GM21723 (cell line): ENCODE results near the gene SELENOK.
A peak's percentile ranks its signal among the peaks of the same experiment; 100 is the strongest.

ENCODE experiments used
- ATAC-seq: cut with Tn5 transposase; IDR thresholded peaks from one replicate; pipeline ENCODE4 v1.9.1; 2021; ENCODE audit warnings: mild to moderate bottlenecking, moderate library complexity; ENCODE audit not compliant: unreplicated experiment

The SELENOK gene

DNA sequence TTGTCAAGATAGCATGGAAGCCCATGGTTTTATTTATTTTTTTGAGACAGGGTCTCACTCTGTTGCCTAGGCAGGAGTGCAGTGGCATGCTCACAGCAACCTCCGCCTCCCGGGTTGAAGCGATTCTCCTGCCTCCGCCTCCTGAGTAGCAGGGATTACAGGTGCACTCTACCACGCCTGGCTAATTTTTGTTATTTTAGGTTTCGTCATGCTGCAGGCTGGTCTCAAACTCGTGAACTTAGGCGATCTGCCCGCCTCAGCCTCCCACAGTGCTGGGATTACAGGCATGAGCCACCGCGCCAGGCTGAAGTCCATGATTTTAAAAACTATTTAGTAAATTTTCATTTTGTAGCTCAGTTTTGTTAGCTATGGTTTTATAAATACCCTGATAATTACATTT lies 7.0 kb downstream of the SELENOK start:
- ATAC-seq = no peak

DNA sequence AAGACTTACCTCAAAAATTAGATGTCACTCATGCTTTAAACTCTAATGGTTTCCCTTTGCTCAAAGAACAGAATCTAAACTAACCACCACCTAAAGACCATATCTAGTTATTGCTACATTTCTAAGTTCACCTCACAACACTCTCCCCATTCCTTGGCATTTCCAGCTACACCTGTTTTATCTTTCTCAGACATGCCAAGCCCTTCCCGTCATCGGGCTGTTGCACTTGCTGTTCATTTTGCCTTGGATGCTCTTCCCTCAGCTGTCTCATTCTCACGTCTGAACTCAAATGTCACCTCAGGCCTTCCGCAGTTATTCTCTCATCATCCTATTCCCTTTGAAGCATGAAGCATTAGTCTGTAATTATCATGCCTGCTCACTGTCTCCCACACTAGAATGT lies 8.7 kb downstream of the SELENOK start:
- ATAC-seq = no peak

DNA sequence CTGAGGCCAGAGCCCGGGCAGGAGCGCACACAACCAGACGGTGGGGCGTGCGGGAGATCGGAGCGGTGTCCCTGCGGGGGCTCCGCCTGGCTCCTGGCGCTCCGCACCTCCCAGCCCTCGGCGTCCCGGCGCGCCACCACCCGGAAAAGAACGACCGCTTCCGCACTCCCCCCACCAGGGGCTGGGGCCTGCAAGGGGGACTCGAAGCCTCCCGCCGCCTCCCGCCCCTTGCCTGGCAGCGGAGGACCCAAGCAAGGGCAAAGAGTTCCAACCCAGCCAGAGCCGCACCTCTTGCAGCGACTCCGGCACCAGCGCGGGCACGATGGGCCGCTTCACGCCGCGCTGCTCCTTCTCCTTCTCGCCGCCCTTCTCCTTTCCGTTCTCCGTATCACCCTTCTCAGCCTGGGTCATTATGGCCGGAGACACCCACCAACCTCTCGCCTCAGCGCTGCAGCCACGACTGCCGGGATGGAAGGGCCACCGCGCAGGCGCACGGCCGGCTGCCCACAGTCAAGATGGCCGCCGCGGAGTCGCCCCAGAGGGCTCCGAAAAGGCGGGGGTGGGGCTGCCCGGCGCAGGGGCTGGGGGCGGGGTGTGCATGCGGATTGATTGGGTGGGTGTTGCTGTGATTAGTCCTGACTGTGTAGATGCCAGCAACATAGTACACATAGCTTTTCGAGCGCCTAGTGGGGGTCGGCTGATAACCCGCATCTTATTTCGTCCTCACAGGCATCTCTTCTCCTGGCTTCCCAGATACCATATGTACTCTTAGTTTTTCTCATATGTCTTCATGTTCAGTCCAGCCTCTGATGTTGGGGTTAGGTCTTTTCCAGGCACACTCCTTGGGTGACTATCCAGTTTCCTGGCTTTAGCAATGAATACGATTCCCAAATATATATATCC lies 9.7 kb downstream of the SELENOK start, which contains the start of gene ACTR8:
Gene ACTR8 (minus strand): TSS at position 462 of the 903 bp plus-strand sequence. CDS start 51 bp downstream, at position 411.
- ATAC-seq = peak; percentile 89

DNA sequence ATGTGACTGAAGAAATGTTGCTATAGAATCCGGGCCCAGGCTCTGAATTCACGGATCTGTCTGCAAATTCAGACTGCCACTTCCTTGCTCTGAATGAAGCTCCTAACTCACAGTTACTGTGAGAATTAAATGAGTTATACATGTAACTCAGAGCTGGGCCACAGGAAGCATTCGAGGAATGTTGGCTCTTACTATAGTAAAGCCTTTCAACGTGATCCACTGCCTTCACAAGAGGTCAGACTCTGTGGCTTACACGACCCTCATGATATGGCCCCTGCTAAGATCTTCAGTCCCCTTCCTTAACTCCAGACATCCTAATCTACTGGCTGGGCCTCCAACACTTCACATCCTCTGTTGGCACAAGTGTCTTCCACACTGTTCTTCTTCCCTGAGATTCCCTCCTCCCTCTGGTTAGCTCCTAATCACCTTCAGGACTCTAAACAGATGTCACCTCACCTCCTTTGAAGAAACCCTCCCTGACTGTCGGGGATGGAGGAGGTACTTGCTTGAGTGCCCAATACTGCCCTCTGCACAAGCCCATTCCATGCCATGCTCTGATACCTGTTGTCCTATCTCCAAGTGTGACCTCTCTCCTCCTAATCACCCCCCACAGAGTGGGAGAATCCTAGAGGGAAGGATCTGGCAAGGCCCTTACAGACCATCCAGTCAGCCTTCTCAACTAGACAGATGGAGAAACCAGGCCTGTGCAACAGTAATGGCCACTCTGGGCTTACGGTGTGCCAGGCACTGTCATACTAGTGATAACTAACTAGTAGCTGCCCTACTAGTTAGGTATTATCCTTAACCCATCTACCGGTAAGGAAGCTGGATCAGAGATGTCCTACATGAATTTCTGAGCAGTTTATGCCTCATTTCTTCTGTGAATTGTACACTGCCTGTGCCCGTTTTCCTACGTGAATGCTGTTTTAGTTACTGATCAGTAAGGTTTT lies 11.0 kb downstream of the SELENOK start:
- ATAC-seq = no peak

DNA sequence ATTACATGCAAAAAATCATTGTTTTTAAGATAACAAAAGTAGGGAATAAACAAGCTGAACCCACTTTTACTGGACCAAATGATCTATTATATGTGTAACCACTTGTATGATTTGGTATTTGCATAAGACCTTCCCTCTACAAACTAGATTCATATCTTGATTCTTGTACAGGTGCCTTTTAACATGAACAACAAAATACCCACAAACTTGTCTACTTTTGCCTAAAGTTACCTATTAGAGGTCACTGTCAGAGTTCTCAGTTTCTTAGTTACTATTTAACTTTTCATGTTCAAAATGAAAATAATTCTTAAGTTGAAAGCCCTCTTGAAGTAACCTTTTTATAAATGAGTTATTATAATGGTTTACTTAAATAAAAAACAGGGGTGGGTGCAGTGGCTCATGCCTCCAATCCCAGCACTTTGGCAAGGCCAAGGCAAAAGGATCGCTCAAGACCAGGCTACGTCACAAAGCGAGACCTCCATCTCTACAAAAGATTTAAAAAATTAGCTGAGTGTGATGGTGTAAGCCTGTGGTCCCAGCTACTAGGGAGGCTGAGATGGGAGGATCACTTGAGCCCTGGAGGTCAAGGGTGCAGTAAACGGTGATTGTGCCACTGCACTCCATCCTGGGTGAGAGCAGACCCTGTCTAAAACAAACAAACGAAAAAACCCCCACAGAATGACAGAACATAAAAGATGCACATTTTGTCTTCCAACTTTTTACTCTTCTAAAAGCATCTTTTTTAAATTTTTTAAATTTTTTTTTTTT lies 25.7 kb downstream of the SELENOK start:
- ATAC-seq = no peak

DNA sequence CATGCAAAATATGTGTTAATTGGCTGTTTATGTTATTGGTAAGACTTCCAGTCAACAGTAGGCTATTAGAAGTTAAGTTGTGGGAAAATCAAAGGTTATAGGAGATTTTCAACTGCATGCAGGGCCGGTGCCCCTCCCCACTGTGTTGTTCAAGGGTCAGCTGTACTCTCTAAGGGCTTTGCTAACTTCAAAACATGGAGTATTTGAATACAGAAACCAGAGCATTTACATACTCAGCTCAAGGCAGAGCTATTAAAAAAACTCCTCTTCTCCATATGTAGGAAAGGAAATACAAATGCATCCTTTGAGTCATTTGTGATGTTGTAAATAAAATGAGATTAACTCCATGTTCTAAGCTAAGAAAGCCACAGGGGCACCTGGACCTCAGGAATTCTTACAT lies 28.5 kb downstream of the SELENOK start:
- no peak for ATAC-seq

DNA sequence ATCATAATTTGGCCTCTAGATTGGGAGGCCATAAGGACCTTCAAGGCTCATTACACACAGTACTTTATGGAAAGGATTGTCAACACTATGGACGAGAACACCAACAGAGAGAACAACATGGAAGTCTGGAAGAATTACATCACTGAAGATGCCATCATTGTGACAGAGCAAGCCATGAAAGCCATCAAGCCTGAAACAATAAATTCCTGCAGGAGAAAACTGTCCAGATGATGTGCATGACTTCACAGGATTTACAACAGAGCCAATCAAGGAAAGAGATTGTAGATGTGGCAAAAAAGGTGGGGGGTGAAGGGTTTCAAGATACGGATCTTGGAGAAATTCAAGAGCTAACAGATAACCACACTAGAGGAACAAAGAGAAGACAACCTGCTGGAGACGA lies 29.4 kb downstream of the SELENOK start:
- ATAC-seq = no peak

DNA sequence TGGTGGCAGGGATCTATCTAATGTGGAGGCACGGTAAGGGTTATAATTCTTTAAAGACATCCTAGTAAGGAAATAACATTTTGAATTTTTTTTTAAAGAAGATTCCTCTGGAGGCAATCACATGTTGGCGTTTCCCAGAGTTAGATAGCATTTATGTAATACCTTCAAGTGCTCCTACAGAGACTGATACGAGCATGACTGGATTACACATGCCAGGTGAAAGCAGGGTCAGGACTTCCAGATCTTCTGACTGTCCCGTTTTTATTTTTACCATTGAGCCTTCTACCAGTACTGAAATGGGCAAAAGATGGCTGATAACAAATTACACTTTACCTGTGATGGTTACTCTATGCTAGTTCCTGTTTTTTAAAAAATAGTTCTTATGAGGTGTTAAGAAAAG lies 31.5 kb downstream of the SELENOK start:
- no peak for ATAC-seq

DNA sequence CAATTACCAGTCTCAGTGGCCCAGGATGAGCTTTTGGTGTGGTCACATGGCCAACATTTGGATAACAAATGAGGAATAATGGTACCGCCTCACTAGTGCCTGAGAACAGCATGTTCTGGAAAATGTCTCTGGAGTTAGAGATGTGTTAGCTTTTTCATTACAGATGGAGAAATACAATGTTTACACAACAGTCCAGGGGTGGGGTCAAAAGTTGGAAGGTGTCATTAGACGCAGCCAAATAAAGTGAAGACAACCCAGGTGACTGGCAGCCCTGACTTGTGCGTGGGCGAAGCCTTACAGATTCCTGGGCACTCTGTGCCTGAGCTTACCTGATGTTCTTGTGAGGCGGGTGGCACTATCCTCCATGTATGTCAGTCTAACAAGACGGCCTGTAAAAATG lies 32.5 kb downstream of the SELENOK start:
- ATAC-seq = no peak

DNA sequence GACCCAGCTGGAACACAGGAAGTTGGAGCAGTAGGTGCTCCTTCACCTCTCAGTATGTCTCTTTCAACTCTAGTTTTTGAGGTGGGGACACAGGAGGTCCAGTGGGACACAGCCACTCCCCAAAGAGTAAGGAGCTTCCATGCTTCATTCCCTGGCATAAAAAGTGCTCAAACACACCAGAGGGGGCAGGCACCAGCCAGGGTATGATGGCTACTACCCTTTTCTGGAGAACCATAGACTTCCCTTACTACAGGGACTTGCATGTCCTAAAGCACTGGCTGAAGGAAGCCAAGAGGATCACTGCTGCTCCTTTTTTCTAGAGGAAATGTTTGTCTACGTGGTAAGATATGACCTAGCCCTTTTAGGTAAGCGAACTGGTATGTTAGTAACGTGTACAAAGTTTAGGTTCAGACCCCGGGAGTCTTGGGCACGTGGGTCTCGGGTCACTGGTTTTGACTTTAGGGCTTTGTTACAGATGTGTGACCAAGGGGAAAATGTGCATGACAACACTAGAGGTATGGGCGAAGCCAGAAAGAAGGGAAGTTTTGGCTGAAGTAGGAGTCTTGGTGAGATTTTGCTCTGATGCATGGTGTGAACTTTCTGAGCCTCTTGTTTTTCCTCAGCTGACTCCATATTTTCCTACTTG lies 33.4 kb downstream of the SELENOK start:
- ATAC-seq = no peak

DNA sequence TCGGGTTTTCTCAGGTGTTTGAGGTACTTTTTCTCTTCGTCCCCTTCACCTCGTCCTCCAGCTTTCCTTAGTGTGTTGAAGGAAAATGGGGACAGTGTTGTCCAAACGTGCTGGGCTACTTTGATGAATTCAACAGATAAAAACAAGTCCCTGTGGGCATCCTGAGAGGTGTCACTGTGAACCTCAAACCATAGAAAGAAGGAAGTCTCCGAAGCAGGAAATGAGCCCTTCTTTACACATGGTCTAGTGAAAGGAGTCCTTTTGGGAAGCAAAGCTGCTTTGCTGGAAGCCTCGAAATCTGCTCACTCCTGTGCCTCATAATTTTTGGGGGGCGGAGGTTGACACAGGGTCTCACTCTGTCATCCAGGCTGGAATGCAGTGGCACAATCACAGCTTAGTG lies 34.7 kb downstream of the SELENOK start:
- ATAC-seq = no peak

DNA sequence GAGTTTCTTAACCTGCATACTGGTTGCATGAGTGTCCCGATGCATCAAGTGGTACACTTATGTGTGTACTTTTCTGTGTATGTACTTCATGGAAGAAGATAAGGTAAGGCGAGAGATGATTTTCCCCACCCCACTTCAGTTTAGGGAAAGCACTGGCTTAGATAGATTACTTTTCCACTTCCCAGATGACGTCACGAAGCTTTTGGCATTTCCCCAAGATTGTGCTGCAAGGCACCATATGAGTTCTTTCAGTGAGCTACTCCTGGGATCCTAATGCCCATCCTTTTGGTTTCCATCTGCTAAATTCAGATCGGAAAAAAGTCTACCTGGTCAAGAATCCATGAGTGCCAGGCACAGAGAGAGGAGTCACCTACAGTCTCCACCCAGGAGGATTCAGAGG lies 40.8 kb downstream of the SELENOK start:
- no peak for ATAC-seq

DNA sequence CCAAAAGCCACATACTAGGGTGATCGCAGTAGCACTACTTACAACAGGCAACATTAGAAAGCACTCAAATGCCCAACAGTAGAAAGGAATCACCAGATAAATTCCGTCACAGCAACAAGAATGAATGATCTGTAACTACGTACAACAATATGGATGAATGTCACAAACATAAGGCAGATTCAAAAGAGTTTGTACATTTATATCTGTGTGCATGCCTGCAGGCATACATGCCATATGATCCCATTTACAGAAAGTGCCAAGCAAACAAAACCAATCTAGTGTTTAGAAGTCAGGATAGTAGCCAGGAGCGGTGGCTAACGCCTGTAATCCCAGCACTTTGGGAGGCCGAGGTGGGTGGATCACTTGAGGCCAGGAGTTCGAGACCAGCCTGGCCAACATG lies 41.7 kb downstream of the SELENOK start:
- ATAC-seq = no peak

DNA sequence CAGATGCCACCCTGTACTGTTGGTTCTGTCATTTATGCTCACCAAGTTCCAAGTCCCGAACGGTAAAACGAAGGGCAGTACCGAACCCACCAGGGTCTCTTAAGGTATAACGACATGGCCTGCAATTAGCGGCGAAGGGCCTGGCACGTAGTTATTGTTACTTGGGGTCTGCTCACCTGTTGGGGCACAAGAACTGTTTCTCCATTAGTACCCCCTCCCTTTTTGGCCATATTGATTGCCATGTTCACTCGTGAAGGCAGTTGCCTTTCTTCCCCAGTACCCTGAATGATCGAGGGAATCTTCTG lies 44.9 kb downstream of the SELENOK start:
- no peak for ATAC-seq

DNA sequence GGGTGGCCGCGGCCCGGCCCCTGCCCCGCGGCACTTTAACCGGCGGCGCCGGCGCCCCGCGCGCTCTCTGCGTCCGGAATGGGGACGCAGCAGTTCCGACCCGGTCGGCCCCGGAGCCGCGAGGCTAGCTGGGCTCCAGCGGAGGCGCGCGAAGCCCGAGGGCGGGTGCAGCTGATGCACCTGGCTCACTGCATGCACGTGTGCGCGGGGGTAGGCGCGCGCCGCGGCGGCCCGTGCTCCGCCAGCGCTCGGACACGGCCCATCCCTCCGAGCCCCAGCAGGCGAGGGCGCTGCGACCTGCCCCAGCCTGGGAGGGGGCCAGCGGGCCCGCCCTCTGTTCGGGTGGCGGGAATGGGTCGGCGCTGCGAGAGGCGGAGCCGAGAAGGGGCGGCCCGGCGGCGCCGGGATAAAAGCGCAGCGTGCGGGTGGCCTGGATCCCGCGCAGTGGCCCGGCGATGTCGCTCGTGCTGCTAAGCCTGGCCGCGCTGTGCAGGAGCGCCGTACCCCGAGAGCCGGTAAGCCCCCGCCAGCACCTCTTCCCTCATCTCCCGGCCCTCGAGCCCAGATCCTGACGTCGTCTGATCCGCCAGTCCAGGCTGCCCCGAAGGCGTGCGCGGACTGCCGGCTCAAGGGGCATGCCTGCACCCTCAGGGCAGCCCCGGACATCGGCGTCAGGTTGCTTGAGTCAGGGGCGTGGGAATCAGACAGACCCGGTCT lies 45.4 kb downstream of the SELENOK start, which contains the start of the genes CHDH and IL17RB:
Gene CHDH (minus strand): TSS at position 286 of the 717 bp plus-strand sequence. CDS start 22,411 bp downstream, outside the sequence.
Gene IL17RB (plus strand): TSS at position 435 of the 717 bp plus-strand sequence. CDS start 21 bp downstream, at position 456.
- peak; percentile 39 for ATAC-seq

DNA sequence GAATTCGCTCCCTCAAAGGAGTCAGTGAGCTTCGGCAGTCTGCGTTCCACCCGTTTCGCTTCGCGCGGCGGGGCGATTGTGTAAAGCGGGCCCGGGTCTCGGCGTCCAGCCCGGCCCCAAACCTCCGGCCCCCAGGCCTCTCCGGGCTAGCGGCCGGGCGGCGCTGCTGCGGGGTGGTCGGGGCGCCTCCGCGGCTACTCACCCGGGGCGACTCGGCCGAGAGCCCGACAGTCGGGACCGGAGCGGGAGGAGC lies 45.9 kb downstream of the SELENOK start:
- no peak for ATAC-seq

DNA sequence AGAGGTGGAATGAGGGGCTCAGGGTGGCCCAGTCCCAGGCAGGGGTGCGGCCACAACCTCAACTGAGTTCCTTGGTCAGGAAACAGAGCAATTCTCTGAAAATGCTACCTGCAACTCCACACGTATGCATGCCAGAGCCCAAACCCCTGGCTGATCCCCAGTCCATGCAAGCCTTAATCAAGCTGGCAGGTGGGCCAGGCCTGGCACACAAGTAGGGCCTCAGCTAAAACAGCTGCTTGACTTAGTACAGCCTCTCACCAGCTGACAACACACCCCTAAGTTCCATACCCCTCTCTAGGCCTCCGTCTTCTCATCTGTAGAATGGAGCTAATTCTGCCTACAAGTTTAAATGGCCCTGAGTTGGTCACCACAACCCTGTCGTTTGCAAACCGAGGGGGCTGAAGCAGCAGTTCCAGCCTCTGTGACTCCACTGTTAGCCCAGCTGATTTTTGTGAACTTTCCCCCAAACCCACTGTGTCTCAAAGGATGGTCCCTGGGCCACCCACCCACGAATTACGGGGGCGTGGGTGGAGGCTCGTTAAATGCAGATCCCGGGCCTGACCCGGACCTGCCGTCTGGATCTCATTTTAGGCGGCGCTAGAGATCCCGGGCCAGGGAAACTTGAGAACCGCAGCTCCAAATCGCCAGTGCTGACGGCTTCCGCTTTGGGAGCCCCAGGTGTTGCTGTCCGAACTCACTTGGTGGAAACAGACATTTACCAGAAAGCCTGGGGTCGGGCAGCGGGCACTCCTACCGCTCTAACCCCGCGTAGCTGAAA lies 46.4 kb downstream of the SELENOK start:
- ATAC-seq = peak; percentile 12

DNA sequence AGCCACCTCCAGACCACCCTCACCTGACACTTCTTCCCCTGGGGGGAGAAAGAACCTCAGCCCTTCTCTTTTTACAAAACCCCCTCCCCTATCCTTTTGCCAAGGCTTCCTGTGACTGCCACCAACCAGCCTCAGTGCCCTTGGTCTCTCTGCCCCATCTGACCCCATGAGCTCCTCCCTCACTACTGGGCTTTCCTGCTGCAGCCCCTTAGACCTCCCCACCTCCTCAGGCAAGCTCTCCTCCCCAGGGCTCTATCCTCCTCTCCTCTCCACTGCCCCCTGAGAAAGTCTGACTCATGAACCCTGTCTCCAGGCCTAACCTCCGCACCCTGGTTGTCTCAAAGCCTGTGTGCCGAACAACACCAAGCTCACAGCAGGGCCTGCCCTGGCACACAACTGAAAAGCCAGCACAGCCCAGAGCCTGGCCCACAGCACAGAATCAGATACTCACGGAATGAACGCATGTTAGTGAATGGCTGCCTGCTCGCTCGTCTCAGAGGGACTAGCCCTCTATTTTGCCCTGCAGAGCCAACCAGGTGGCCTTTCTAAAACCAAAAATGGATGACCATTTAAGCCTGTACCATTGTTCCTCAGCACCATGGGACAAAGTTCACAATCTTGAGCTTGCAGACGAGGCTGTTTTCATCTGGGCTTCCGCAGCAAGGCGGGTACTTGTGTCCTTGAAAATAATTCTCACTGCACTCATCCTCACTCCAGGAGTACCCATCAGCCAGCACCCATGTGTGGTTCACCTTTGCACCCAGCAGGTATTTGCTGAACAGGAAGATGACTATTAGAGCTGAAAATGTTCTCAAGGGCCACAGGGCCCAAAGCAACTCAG lies 47.2 kb downstream of the SELENOK start:
- no peak for ATAC-seq
